DMS53 (cell line): ENCODE results near the gene CTXN3.

ENCODE experiments used
- DNase-seq: peaks from one replicate; lab custom pipeline; 2025; lab: John Stamatoyannopoulos, UW

The CTXN3 gene

GRCh38 chr5:127699416-127699815, 50.5 kb downstream of the CTXN3 start:
- no peak for DNase-seq

- DNase-seq: no peak
These were observed 51.4 kb downstream of the CTXN3 start for GRCh38 chr5:127700237-127700766.

GRCh38 chr5:127702434-127702833, 53.6 kb downstream of the CTXN3 start:
- no peak for DNase-seq

GRCh38 chr5:127702926-127703561, 54.2 kb downstream of the CTXN3 start, which contains the start of gene CCDC192:
Gene CCDC192 (plus strand): TSS chr5:127703391. CDS start chr5:127703446, 55 bp downstream.
- DNase-seq: no peak

GRCh38 chr5:127705120-127705892, 56.4 kb downstream of the CTXN3 start:
- DNase-seq: peak; percentile 89

GRCh38 chr5:127706691-127707090, 57.8 kb downstream of the CTXN3 start:
- no peak for DNase-seq

GRCh38 chr5:127707209-127707608, 58.3 kb downstream of the CTXN3 start:
- no peak for DNase-seq
